Neural cell (in vitro differentiated cells): ENCODE measurements around the gene NUCB2.

Experiments
- CTCF ChIP-seq: fragments of 450-650 bp; IDR thresholded peaks from 2 replicates; pipeline ENCODE4 v1.5.1; 2014; ENCODE audit warnings: antibody characterized with exemption, mild to moderate bottlenecking, moderate library complexity; ENCODE audit not compliant: poor library complexity, severe bottlenecking
- EP300 ChIP-seq: fragments of 450-650 bp; conservative IDR thresholded peaks from 2 replicates; pipeline ENCODE4 v1.6.1; 2014; ENCODE audit warnings: antibody characterized with exemption, mild to moderate bottlenecking, moderate library complexity; ENCODE audit not compliant: poor library complexity, severe bottlenecking
- EZH2 ChIP-seq: fragments of 200-600, 300-800 bp; shearing (Covaris generic), sonication (generic); IDR thresholded peaks from 2 replicates; pipeline ENCODE4 v1.6.1; 2014; ENCODE audit warnings: antibody characterized with exemption, low read length, borderline replicate concordance, mild to moderate bottlenecking; ENCODE audit not compliant: insufficient read depth, poor library complexity, severe bottlenecking
- POLR2AphosphoS5 ChIP-seq: IDR thresholded peaks from 2 replicates; pipeline ENCODE4 v1.6.1; 2012
- RAD21 ChIP-seq: fragments of 450-650 bp; conservative IDR thresholded peaks from 2 replicates; pipeline ENCODE4 v1.6.1; 2014; ENCODE audit warnings: antibody characterized with exemption, mild to moderate bottlenecking, moderate library complexity
- SMC3 ChIP-seq: fragments of 450-650 bp; conservative IDR thresholded peaks from 2 replicates; pipeline ENCODE4 v1.6.1; 2014; ENCODE audit warnings: antibody characterized with exemption, mild to moderate bottlenecking, moderate library complexity; ENCODE audit not compliant: poor library complexity
- TAF1 ChIP-seq: IDR thresholded peaks from 2 replicates; pipeline ENCODE4 v1.6.1; 2012; ENCODE audit warnings: low read depth

- no peak for TF ChIP-seq POLR2AphosphoS5
- TF ChIP-seq CTCF, result no peak
- no peak for TF ChIP-seq EZH2
- no peak for TF ChIP-seq TAF1
- TF ChIP-seq RAD21, result no peak
- no peak for TF ChIP-seq EP300
- TF ChIP-seq SMC3, result no peak
Measured at GRCh38 chr11:17286332-17286731, 9.8 kb downstream of the NUCB2 start.
